Right renal cortex interstitium (tissue), 3 donors: ENCODE measurements around the gene RIPOR2. TPM values are rescaled to one million over a fixed set of nuclear protein-coding genes. Genes with fewer than 3 reads are reported as not detected.

Experiments
- DNase-seq, 3 donors: peaks; one replicate each; pipeline ENCODE4 v3.0.0-alpha.2; 2013; ENCODE audit warnings: low read depth in 3 of 3, low spot score in 2 of 3
- polyA plus RNA-seq, 3 donors: library from polyadenylated mRNA; unstranded; fragments of 120-200 nt; gene quantifications; one replicate each; pipeline ENCODE4 v1.2.1, GENCODE V29; 2013; ENCODE audit not compliant: insufficient read length in 3 of 3

The RIPOR2 gene, protein sequence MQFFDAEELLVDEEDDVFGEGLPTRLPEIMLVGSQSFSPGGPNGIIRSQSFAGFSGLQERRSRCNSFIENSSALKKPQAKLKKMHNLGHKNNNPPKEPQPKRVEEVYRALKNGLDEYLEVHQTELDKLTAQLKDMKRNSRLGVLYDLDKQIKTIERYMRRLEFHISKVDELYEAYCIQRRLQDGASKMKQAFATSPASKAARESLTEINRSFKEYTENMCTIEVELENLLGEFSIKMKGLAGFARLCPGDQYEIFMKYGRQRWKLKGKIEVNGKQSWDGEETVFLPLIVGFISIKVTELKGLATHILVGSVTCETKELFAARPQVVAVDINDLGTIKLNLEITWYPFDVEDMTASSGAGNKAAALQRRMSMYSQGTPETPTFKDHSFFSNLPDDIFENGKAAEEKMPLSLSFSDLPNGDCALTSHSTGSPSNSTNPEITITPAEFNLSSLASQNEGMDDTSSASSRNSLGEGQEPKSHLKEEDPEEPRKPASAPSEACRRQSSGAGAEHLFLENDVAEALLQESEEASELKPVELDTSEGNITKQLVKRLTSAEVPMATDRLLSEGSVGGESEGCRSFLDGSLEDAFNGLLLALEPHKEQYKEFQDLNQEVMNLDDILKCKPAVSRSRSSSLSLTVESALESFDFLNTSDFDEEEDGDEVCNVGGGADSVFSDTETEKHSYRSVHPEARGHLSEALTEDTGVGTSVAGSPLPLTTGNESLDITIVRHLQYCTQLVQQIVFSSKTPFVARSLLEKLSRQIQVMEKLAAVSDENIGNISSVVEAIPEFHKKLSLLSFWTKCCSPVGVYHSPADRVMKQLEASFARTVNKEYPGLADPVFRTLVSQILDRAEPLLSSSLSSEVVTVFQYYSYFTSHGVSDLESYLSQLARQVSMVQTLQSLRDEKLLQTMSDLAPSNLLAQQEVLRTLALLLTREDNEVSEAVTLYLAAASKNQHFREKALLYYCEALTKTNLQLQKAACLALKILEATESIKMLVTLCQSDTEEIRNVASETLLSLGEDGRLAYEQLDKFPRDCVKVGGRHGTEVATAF
- 10 to 100 TPM in 1 of 3 donors, 1 to 10 TPM in 2; 7.4 to 10.6 (median 8.3) TPM for polyA plus RNA-seq

DNA sequence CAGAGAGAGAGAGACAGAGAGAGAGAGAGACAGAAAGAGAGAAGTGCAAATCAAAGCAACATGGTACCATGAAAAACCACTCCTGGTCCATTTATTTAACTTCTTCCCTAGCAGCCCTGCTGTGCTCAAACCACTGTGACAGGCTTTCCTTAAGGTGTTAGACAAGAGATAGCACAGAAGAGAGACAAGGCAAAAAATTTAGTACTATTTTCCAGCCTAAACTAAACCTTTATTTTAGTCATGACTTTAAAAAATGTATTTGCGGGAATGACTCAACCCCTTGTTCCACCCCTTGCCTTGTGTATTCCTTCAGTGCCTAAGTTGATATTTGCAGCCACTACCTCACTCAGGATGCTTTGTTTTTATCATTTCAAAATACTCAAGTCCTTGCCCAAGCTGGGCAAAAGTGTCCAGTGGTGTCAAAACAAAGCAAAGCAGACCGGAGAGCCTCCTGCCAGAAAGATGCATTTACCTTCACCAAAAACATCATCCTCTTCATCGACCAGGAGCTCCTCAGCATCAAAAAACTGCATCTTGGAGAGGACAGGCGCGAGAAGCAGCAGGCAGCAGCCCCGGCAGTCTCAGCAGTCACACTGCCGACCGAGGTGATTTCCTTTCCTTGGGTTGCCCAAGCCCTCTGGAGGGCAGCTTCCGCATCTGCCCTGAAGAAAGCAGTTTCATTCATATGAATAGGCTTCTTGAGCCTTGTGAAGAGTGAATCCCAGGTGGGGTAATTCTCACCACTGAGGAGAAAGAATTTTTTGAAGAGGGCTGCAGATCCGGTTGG lies at the start of gene RIPOR2:
TSS of gene RIPOR2 (minus strand) at position 595 of the 787 bp plus-strand sequence. CDS start at position 533, 62 bp downstream.
- DNase-seq: no peak

GRCh38 chr6:24985323-24985722 lies 49.6 kb upstream of the RIPOR2 start:
- no peak for DNase-seq

GRCh38 chr6:24982231-24982630 lies 46.5 kb upstream of the RIPOR2 start:
- no peak for DNase-seq

- no peak for DNase-seq
These were observed 45.6 kb upstream of the RIPOR2 start for GRCh38 chr6:24981386-24981760.

GRCh38 chr6:24980507-24981385 lies 45.0 kb upstream of the RIPOR2 start:
- no peak for DNase-seq

DNA sequence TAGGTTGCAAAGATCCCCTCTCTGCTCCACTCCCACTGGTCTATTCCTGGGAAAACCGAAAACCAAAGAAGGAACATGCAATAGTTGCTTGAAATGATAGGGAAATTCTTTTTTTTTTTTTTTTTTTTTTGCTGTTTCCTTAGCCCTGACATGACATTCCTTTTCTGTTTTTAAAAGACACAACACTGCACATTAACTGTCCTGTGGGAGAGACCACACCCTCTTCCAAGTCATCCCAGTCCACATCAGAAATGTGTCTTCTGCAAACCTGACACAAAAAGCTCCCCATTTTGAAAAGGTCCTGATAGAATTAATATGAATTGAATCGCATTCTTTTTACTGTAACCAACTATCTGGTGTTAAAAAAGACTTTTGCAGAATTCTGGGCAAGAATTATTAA lies 43.4 kb upstream of the RIPOR2 start:
- no peak for DNase-seq

- DNase-seq: no peak
These were observed 38.7 kb upstream of the RIPOR2 start for GRCh38 chr6:24974182-24975171.

DNA sequence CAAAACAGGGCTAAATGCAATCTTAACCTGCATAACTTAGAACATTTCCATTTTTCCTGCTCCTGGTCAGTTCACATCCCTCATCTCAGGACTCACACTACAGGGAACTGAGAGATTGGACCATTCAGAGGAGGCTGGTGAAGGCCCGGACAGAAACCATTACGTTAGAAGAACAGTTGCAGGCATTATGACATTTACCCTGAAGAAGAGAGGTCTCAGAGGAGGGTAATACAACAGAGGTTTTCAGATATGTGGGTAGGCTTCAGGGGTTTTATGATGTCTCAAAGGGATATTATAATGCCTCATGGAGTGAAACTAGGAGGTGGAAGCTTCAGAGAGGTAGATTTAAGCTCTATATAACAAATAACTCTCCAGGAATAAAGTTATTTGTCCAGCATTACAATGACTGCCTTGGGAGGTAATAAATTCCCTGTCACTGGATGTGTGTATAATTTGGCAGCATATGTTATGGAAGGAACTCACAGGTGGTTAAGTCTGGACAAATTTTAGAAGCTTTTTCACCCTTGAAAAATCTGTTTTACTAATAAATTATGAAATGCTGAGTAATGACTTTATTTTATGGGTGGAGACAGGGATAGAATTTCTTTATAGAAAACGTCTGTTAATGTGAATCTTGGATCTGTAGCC lies 36.7 kb upstream of the RIPOR2 start:
- DNase-seq: no peak

- DNase-seq: no peak
These were observed 35.3 kb upstream of the RIPOR2 start for GRCh38 chr6:24971067-24971466.

GRCh38 chr6:24969343-24969860 lies 33.6 kb upstream of the RIPOR2 start:
- no peak for DNase-seq

- no peak for DNase-seq
These were observed 33.0 kb upstream of the RIPOR2 start for GRCh38 chr6:24968783-24969182.

GRCh38 chr6:24967211-24967610 lies 31.5 kb upstream of the RIPOR2 start:
- DNase-seq: no peak

DNA sequence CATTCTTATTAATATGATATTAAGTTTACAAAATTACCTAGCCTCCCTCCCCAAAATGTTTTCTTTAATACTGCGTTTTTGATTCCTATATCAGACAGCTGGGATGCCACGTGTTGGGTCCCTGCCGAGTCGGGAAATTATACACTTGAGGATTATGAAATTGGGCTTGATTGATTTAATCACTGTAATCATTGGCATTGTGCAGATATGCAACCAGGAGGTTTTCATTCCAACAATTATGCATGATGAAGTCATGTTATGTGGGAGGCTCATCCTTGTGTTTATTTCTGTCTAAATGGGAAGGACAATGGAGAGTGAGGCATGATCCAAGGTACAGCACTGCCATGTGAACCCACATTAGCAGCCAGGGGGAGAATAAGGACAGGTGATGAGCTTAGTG lies 30.6 kb upstream of the RIPOR2 start:
- DNase-seq: no peak

- no peak for DNase-seq
These were observed 28.3 kb upstream of the RIPOR2 start for GRCh38 chr6:24963887-24964570.

DNA sequence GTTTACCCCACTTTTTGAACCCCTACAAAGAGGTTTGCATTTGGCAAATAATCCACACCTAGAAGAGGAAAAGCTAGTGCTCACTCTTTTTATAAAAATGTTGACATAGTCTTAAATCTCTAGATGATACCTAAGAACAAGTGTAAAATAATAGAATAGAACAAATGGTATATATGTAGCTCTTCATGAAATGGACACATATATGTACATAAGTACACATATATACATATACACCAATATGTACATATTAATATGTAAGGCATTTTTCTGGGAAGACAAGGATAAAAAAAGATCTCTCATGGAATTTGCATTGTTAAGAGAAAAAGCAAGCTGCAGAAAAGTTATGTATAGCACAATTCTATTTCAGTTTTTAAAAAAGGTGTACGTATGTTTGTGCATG lies 27.6 kb upstream of the RIPOR2 start:
- DNase-seq: no peak

- DNase-seq: no peak
These were observed 26.1 kb upstream of the RIPOR2 start for GRCh38 chr6:24961852-24962251.

GRCh38 chr6:24960991-24961475 lies 25.3 kb upstream of the RIPOR2 start:
- DNase-seq: no peak
